ENCODE results near the gene GBP7. TPM values are rescaled to one million over a fixed set of nuclear protein-coding genes. Genes with fewer than 3 reads are reported as not detected.

The GBP7 gene
- total RNA-seq, 1 donor, result not detected

GRCh38 chr1:89195476-89195875, 19.7 kb upstream of the GBP7 start:
- TF ChIP-seq CTCF (IDR thresholded peaks at IDR 0.05; ENCODE audit: insufficient read depth, low read length), result no peak
- DNase-seq (ENCODE audit: low read depth), result no peak
- H3K4me3 ChIP-seq (ENCODE audit: low read depth, low read length), result no peak overlapping the region

GRCh38 chr1:89191314-89191713, 15.5 kb upstream of the GBP7 start:
- no peak for DNase-seq (ENCODE audit: low read depth)
- no peak overlapping the region for H3K4me3 ChIP-seq (ENCODE audit: low read depth, low read length)
- TF ChIP-seq CTCF (IDR thresholded peaks at IDR 0.05; ENCODE audit: insufficient read depth, low read length), result no peak

GRCh38 chr1:89190017-89190416, 14.2 kb upstream of the GBP7 start:
- no peak for TF ChIP-seq CTCF (IDR thresholded peaks at IDR 0.05; ENCODE audit: insufficient read depth, low read length)
- DNase-seq (ENCODE audit: low read depth), result no peak
- H3K4me3 ChIP-seq (ENCODE audit: low read depth, low read length), result no peak overlapping the region

- no peak overlapping the region for H3K4me3 ChIP-seq (ENCODE audit: low read depth, low read length)
- TF ChIP-seq CTCF (IDR thresholded peaks at IDR 0.05; ENCODE audit: insufficient read depth, low read length), result no peak
- DNase-seq (ENCODE audit: low read depth), result no peak
These were observed 3.5 kb upstream of the GBP7 start for GRCh38 chr1:89179343-89179742.

GRCh38 chr1:89176971-89177370, 1.2 kb upstream of the GBP7 start:
- no peak for TF ChIP-seq CTCF (IDR thresholded peaks at IDR 0.05; ENCODE audit: insufficient read depth, low read length)
- no peak for DNase-seq (ENCODE audit: low read depth)

GRCh38 chr1:89174491-89174890, 1.3 kb downstream of the GBP7 start:
- TF ChIP-seq CTCF (IDR thresholded peaks at IDR 0.05; ENCODE audit: insufficient read depth, low read length), result no peak
- no peak overlapping the region for H3K4me3 ChIP-seq (ENCODE audit: low read depth, low read length)
- no peak for DNase-seq (ENCODE audit: low read depth)

More at GRCh38 chr1:89176971-89177370, 1.2 kb upstream of the GBP7 start:
- no peak overlapping the region for H3K4me3 ChIP-seq (ENCODE audit: low read depth, low read length)

GRCh38 chr1:89172468-89173143, 3.2 kb downstream of the GBP7 start:
- no peak for TF ChIP-seq CTCF (IDR thresholded peaks at IDR 0.05; ENCODE audit: insufficient read depth, low read length)
- H3K4me3 ChIP-seq (ENCODE audit: low read depth, low read length), result no peak overlapping the region
- no peak for DNase-seq (ENCODE audit: low read depth)

Measured in fibroblast of the aortic adventitia (primary cell).